K562 (cell line): ENCODE measurements around the gene HOTAIR. TPM values are rescaled to one million over a fixed set of nuclear protein-coding genes. Genes with fewer than 3 reads are reported as not detected.

Experiments used
- CC2D1A ChIP-seq: fragments of 450-650 bp; IDR thresholded peaks from 2 replicates; pipeline ENCODE4 v1.6.1; 2017; ENCODE audit warnings: mild to moderate bottlenecking
- CREM ChIP-seq: IDR thresholded peaks from 2 replicates; pipeline ENCODE4 v1.6.1; 2014; ENCODE audit warnings: antibody characterized with exemption, low read depth
- CTCF ChIP-seq, 3 experiments: IDR thresholded peaks in 2 of 3; conservative IDR thresholded peaks in 1 of 3; 2 replicates each; pipeline ENCODE4 v1.5.1; 2011 to 2012; ENCODE audit warnings: low read length in 3 of 3, mild to moderate bottlenecking in 3 of 3, control low read depth in 2 of 3, improper control_type of control experiment in 1 of 3, inconsistent platforms in 1 of 3, low read depth in 1 of 3, mixed read lengths in 1 of 3, moderate library complexity in 1 of 3; ENCODE audit not compliant: insufficient read depth in 2 of 3
- E2F3 ChIP-seq: fragments of 250-450 bp; sonication (Bioruptor Pico); IDR thresholded peaks from 2 replicates; pipeline ENCODE4 v1.4.0; 2020; ENCODE audit warnings: mild to moderate bottlenecking
- E2F6 ChIP-seq, 2 experiments: IDR thresholded peaks; 2 replicates each; pipeline ENCODE4 v1.6.1; 2011; ENCODE audit warnings: borderline replicate concordance in 1 of 2, control low read depth in 1 of 2, low read depth in 1 of 2, low read length in 1 of 2, mild to moderate bottlenecking in 1 of 2, mixed read lengths in 1 of 2, moderate library complexity in 1 of 2; ENCODE audit not compliant: insufficient read depth in 1 of 2, insufficient read length in 1 of 2, poor library complexity in 1 of 2, severe bottlenecking in 1 of 2; ENCODE audit errors: extremely low read depth in 1 of 2
- EZH2 ChIP-seq: IDR thresholded peaks from 2 replicates; pipeline ENCODE4 v1.6.1; 2012; ENCODE audit warnings: low read depth, mild to moderate bottlenecking, inconsistent platforms, low read length, borderline replicate concordance
- HMG20B ChIP-seq: fragments of 250-450 bp; sonication (Bioruptor Pico); IDR thresholded peaks from 2 replicates; pipeline ENCODE4 v1.5.0; 2021; ENCODE audit warnings: mild to moderate bottlenecking
- JUN ChIP-seq, 2 experiments: sonication (generic) in 1 of 2; formaldehyde crosslinking in 1 of 2; IDR thresholded peaks; 2 replicates each; pipeline versions ENCODE4 v1.6.1 to v1.8.0; 2012 to 2022; ENCODE audit warnings: borderline replicate concordance in 2 of 2, mild to moderate bottlenecking in 2 of 2, improper control_type of control experiment in 1 of 2, low read depth in 1 of 2, low read length in 1 of 2, missing genetic modification reagents in 1 of 2
- MAX ChIP-seq: sonication (generic); formaldehyde crosslinking; IDR thresholded peaks from 2 replicates; pipeline ENCODE4 v1.9.0; 2022; ENCODE audit warnings: mild to moderate bottlenecking, missing genetic modification reagents
- NCOR1 ChIP-seq: fragments of 450-650 bp; IDR thresholded peaks from 2 replicates; pipeline ENCODE4 v1.6.1; 2016; ENCODE audit warnings: mild to moderate bottlenecking, moderate library complexity
- NELFE ChIP-seq: IDR thresholded peaks from 2 replicates; pipeline ENCODE4 v1.6.1; 2011; ENCODE audit warnings: mild to moderate bottlenecking; ENCODE audit not compliant: insufficient read depth, insufficient read length
- SMARCE1 ChIP-seq: fragments of 450-650 bp; IDR thresholded peaks from 2 replicates; pipeline ENCODE4 v1.7.1; 2016; ENCODE audit warnings: mild to moderate bottlenecking
- SMC3 ChIP-seq: conservative IDR thresholded peaks from 2 replicates; pipeline ENCODE4 v1.6.1; 2011; ENCODE audit warnings: low read depth, low read length, improper control_type of control experiment; ENCODE audit not compliant: insufficient read depth
- SRSF1 ChIP-seq: fragments of 200-400 bp; formaldehyde crosslinking; IDR thresholded peaks from 2 replicates; pipeline ENCODE4 v1.6.1; 2017; ENCODE audit warnings: mild to moderate bottlenecking, low read depth, low read length, moderate library complexity
- TEAD1 ChIP-seq, 2 experiments: fragments of 450-650 bp in 1 of 2; sonication (generic) in 1 of 2; formaldehyde crosslinking; IDR thresholded peaks; 2 replicates each; pipeline versions ENCODE4 v1.4.0 to v1.8.0; 2020 to 2022; ENCODE audit warnings: mild to moderate bottlenecking in 2 of 2, missing genetic modification reagents in 1 of 2
- ZKSCAN8 ChIP-seq: fragments of 200-800 bp; sonication (Bioruptor generic); IDR thresholded peaks from 2 replicates; pipeline ENCODE4 v1.6.1; 2016; ENCODE audit warnings: missing genetic modification characterization, missing compliant biosample characterization
- ZNF347 ChIP-seq: fragments of 450-650 bp; formaldehyde crosslinking; IDR thresholded peaks from 2 replicates; pipeline ENCODE4 v1.4.0; 2020; ENCODE audit warnings: low read depth, mild to moderate bottlenecking, moderate library complexity
- ZNF395 ChIP-seq: fragments of 200-800 bp; sonication (Bioruptor generic); IDR thresholded peaks from 2 replicates; pipeline ENCODE4 v1.6.1; 2017; ENCODE audit warnings: missing genetic modification characterization, missing compliant biosample characterization
- ZNF449 ChIP-seq: fragments of 250-450 bp; sonication (Bioruptor Pico); IDR thresholded peaks from 2 replicates; pipeline ENCODE4 v1.8.0; 2022; ENCODE audit warnings: moderate library complexity, mild to moderate bottlenecking, inconsistent platforms
- ZNF785 ChIP-seq: fragments of 250-450 bp; sonication (Bioruptor Pico); IDR thresholded peaks from 2 replicates; pipeline ENCODE4 v1.4.0; 2020; ENCODE audit warnings: mild to moderate bottlenecking
- polyA plus RNA-seq, 8 experiments: library from polyadenylated mRNA; depleted of rRNA in 4 of 8; stranded (reverse) in 5 of 8; unstranded in 3 of 8; fragments of >200 nt; fragmentation: Nextera tagmentation in 2 of 8; fragmentation: Illumina TruSeq in 1 of 8; extraction: Ambion mirVana in 2 of 8; extraction: Trizol in 1 of 8; gene quantifications; 2 replicates each; pipeline versions ENCODE4 v1.2.1 to v1.2.3, GENCODE V29; 2011 to 2014; ENCODE audit warnings: inconsistent platforms in 1 of 8, missing spikeins in 1 of 8
- total RNA-seq, 7 experiments: library from RNA; depleted of rRNA in 6 of 7; stranded (reverse); fragments of >200 nt in 6 of 7; fragmentation: Illumina TruSeq in 2 of 7; extraction: Trizol in 2 of 7; gene quantifications; 2 replicates each; pipeline versions ENCODE4 v1.2.1 to v1.2.3, GENCODE V29; 2011 to 2021; ENCODE audit warnings: low replicate concordance in 1 of 7

Gene HOTAIR
- total and polyA plus RNA-seq, 9 of the 15 experiments (the other 6 are each of a cell fraction or from before 2014, with no cell fraction given): 0.04 TPM; not detected in 8

GRCh38 chr12:54005853-54006558 is 31.3 kb upstream of the HOTAIR start (continued):
- peak; percentile 11; the same call in 1 of the 2 replicates for TF ChIP-seq JUN (IDR thresholded peaks at IDR 0.05; ENCODE audit: borderline replicate concordance, low read depth, low read length)
- TF ChIP-seq JUN (CRISPR knock-in tag; IDR thresholded peaks at IDR 0.05; ENCODE audit: borderline replicate concordance): no peak
- 0 out of 4 replicates have a peak, but pooled peaks of 1 of the 2 experiments have one; percentile 30 for TF ChIP-seq TEAD1 (CRISPR knock-in tag; IDR thresholded peaks at IDR 0.05)
- no peak for TF ChIP-seq ZKSCAN8 (CRISPR knock-in tag)
- no peak for TF ChIP-seq SMARCE1
- TF ChIP-seq SMC3: peak; percentile 96
- TF ChIP-seq E2F3 (CRISPR knock-in tag): no peak
- no peak for TF ChIP-seq ZNF395 (CRISPR knock-in tag)
- peak; percentile 28 for TF ChIP-seq MAX (CRISPR knock-in tag)
- TF ChIP-seq CC2D1A: 0 out of 2 replicates have a peak, but pooled peaks have one; percentile 53
- peak; percentile 91 to 96 (median 92) for TF ChIP-seq CTCF (IDR thresholded peaks at IDR 0.05 in 2 of 3, conservative IDR thresholded peaks at IDR 0.05 in 1 of 3; ENCODE audit: insufficient read depth in 2 of 3, low read depth in 1 of 3, low read length in 3 of 3)
- no peak for TF ChIP-seq EZH2
- no peak for TF ChIP-seq ZNF347 (CRISPR knock-in tag)
- peak; percentile 29; the same call in 1 of the 2 replicates for TF ChIP-seq CREM
- TF ChIP-seq NCOR1: no peak
- TF ChIP-seq ZNF785 (CRISPR knock-in tag): no peak
- TF ChIP-seq NELFE: no peak
- 0 out of 2 replicates have a peak, but pooled peaks have one; percentile 19 for TF ChIP-seq HMG20B (CRISPR knock-in tag)
- TF ChIP-seq SRSF1: no peak
- TF ChIP-seq E2F6 (IDR thresholded peaks at IDR 0.05; ENCODE audit: borderline replicate concordance in 1 of 2, extremely low read depth in 1 of 2, insufficient read depth in 1 of 2, insufficient read length in 1 of 2, low read depth in 1 of 2, low read length in 1 of 2, poor library complexity in 1 of 2, severe bottlenecking in 1 of 2): peak in 1 of 2 experiments; percentile 15
- no peak for TF ChIP-seq ZNF449 (CRISPR knock-in tag)
